MM.1S (cell line): ENCODE results near the gene VAV2.

ENCODE experiments used
- DNase-seq: peaks from one replicate; pipeline ENCODE4 v3.0.0-alpha.2; 2015
- H2AFZ ChIP-seq: fragments of 300-600 bp; sonication (generic); 2 replicates; pipeline ENCODE4 v1.6.0; 2016; ENCODE audit warnings: antibody characterized with exemption, low read length
- H3F3A ChIP-seq: fragments of 300-600 bp; sonication (generic); 2 replicates; pipeline ENCODE4 v1.6.1; 2016; ENCODE audit warnings: mild to moderate bottlenecking, antibody characterized with exemption, low read length, moderate library complexity, mixed read lengths; ENCODE audit not compliant: insufficient read depth
- H3K27ac ChIP-seq: fragments of 300-600 bp; sonication (generic); 2 replicates; pipeline ENCODE4 v1.5.1; 2016; ENCODE audit warnings: mild to moderate bottlenecking, low read length
- H3K27me3 ChIP-seq: fragments of 300-600 bp; sonication (generic); replicated peaks from 2 replicates; pipeline ENCODE4 v1.6.0; 2016; ENCODE audit warnings: low read length; ENCODE audit not compliant: insufficient read depth
- H3K36me3 ChIP-seq: fragments of 300-600 bp; sonication (generic); replicated peaks from 2 replicates; pipeline ENCODE4 v1.6.1; 2016; ENCODE audit warnings: mild to moderate bottlenecking, low read length, mixed read lengths; ENCODE audit not compliant: insufficient read depth
- H3K4me1 ChIP-seq: fragments of 300-600 bp; sonication (generic); 2 replicates; pipeline ENCODE4 v1.6.1; 2016; ENCODE audit warnings: low read length, mixed read lengths
- H3K4me2 ChIP-seq: fragments of 300-600 bp; sonication (generic); 2 replicates; pipeline ENCODE4 v1.6.0; 2016; ENCODE audit warnings: low read depth, low read length
- H3K4me3 ChIP-seq: fragments of 300-600 bp; sonication (generic); 2 replicates; pipeline ENCODE4 v1.5.1; 2016; ENCODE audit warnings: low read length, mixed read lengths
- H3K79me2 ChIP-seq: fragments of 300-600 bp; sonication (generic); 2 replicates; pipeline ENCODE4 v1.6.1; 2016; ENCODE audit warnings: mixed run types, low read length, mixed read lengths
- H3K9ac ChIP-seq: fragments of 300-600 bp; sonication (generic); 2 replicates; pipeline ENCODE4 v1.6.1; 2016; ENCODE audit warnings: low read length, mixed read lengths
- H3K9me2 ChIP-seq: fragments of 300-600 bp; sonication (generic); replicated peaks from 2 replicates; pipeline ENCODE4 v1.6.1; 2016; ENCODE audit warnings: mild to moderate bottlenecking, low read length, mixed read lengths; ENCODE audit not compliant: insufficient read depth
- H3K9me3 ChIP-seq: fragments of 300-600 bp; sonication (generic); replicated peaks from 2 replicates; pipeline ENCODE4 v1.6.1; 2016; ENCODE audit warnings: mild to moderate bottlenecking, low read length, mixed read lengths; ENCODE audit not compliant: insufficient read depth
- H4K20me1 ChIP-seq: fragments of 300-600 bp; sonication (generic); 2 replicates; pipeline ENCODE4 v1.6.1; 2016; ENCODE audit warnings: mild to moderate bottlenecking, low read length, moderate library complexity, mixed read lengths; ENCODE audit not compliant: insufficient read depth
- EZH2 ChIP-seq: fragments of 300-600 bp; sonication (generic); optimal IDR thresholded peaks from 2 replicates; pipeline ENCODE3; 2017; ENCODE audit warnings: low read depth, mild to moderate bottlenecking, antibody characterized with exemption, low read length, mixed read lengths
- EZH2phosphoT487 ChIP-seq: fragments of 300-600 bp; sonication (generic); IDR thresholded peaks from 2 replicates; pipeline ENCODE4 v1.6.1; 2018; ENCODE audit warnings: antibody characterized with exemption, low read length
- TF ChIP-seq, protein P1 (sequence below): fragments of 300-600 bp; sonication (generic); IDR thresholded peaks from 2 replicates; pipeline ENCODE4 v1.5.1; 2016; ENCODE audit warnings: antibody characterized with exemption, low read length, mixed read lengths

VAV2 gene

DNA sequence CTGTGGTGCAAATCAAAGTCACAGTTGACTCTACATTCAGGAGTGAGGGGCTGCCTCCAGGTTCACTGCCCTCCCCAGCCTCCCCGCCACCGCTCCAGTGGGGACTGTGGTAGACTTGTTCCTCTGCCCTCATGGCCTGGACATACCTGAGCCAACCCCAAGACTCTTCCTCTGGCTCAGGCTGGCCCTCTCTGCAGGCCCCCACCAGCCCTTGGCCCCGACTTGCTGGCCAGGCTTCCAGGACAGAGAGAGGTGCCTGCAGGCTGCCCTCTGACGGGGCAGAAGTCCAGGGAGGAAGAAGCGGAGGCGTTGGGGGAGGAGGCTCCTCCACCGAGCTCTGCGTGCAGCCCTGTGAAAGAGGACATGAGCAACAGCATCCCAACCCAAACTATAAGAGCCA, 251.2 kb downstream of the VAV2 start:
- Histone ChIP-seq H3K36me3 (no peaks in the 10 kb centered on the region), H3K79me2 (no peaks in the 10 kb centered on the region), H3K4me2 (no peak overlapping the region), H3F3A (no peaks in the 10 kb centered on the region), H3K4me1 (no peaks in the 10 kb centered on the region), H3K9ac (no peak overlapping the region), H3K9me3 (no peaks in the 10 kb centered on the region), H3K27me3 (peaks cover 85% of the 10 kb centered on the region), H3K27ac (no peak overlapping the region), H3K9me2 (no peaks in the 10 kb centered on the region), H3K4me3 (no peak overlapping the region), H2AFZ (no peak overlapping the region), H4K20me1 (no peaks in the 10 kb centered on the region)
- no peak for DNase-seq
- TF ChIP-seq, protein P1, sequence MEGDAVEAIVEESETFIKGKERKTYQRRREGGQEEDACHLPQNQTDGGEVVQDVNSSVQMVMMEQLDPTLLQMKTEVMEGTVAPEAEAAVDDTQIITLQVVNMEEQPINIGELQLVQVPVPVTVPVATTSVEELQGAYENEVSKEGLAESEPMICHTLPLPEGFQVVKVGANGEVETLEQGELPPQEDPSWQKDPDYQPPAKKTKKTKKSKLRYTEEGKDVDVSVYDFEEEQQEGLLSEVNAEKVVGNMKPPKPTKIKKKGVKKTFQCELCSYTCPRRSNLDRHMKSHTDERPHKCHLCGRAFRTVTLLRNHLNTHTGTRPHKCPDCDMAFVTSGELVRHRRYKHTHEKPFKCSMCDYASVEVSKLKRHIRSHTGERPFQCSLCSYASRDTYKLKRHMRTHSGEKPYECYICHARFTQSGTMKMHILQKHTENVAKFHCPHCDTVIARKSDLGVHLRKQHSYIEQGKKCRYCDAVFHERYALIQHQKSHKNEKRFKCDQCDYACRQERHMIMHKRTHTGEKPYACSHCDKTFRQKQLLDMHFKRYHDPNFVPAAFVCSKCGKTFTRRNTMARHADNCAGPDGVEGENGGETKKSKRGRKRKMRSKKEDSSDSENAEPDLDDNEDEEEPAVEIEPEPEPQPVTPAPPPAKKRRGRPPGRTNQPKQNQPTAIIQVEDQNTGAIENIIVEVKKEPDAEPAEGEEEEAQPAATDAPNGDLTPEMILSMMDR = no peak
- TF ChIP-seq EZH2 = no peak
- no peak for TF ChIP-seq EZH2phosphoT487

DNA sequence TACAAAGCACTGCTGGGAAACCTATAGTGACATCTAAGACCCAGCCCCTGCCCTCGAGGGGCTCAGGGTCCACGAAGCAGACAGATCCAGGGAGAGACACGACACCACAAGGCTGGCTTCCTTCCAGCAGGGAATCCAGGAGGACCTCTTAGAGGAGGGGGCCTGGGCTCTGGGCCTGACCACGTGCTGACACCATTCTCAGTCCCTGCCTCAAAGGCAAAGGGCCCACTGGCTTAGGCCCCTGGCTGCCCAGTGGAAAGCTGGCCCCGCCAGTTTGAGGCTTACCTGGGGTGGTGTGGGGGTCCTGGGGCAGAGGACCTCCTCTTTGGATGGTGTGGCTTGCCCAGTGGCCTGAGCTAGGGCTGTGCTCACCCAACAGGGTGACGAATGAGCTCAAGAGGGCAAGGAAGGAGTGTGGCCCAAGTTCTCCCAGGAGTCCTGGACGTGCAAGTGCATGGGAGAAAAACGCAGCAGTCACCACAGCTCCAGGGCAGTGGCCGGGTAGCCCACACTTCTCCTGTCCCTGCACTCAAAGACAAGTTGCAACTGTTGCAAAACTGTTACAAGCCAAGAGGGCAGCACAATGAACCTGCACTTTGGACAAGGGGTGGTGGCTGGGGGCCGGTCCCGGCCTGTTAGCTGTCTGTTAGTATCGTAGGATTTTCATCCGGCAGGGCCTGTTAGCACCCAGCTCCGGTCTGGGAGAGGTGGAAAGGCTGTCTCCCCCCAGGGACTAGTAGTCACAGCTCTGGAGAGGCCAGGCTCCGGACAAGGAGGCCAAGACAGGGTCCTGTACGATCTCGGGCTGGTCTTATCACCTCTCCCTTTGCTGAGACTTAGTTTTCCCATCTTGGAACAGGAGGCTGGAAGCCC, 252.5 kb downstream of the VAV2 start:
- no peak overlapping the region for H3K27ac ChIP-seq
- no peaks in the 10 kb centered on the region for H3K9me2 ChIP-seq
- DNase-seq = no peak
- H3K4me1 ChIP-seq = no peaks in the 10 kb centered on the region
- TF ChIP-seq EZH2phosphoT487 = no peak
- TF ChIP-seq, protein P1 = no peak
- no peaks in the 10 kb centered on the region for H3K36me3 ChIP-seq
- H4K20me1 ChIP-seq = no peaks in the 10 kb centered on the region
- no peaks in the 10 kb centered on the region for H3K9me3 ChIP-seq
- H3K79me2 ChIP-seq = no peaks in the 10 kb centered on the region
- H3K27me3 ChIP-seq = peaks cover 92% of the 10 kb centered on the region
- no peaks in the 10 kb centered on the region for H3F3A ChIP-seq
- H3K9ac ChIP-seq = no peak overlapping the region
- no peak overlapping the region for H2AFZ ChIP-seq
- H3K4me3 ChIP-seq = no peak overlapping the region
- no peak overlapping the region for H3K4me2 ChIP-seq

- Histone ChIP-seq H4K20me1 (no peaks in the 10 kb centered on the region), H3K4me1 (no peaks in the 10 kb centered on the region), H3K79me2 (no peaks in the 10 kb centered on the region), H3K9me3 (no peaks in the 10 kb centered on the region), H3K9ac (no peak overlapping the region), H3K36me3 (no peaks in the 10 kb centered on the region), H3K27ac (no peak overlapping the region), H3K27me3 (peaks cover 93% of the 10 kb centered on the region), H3F3A (no peaks in the 10 kb centered on the region), H3K4me2 (peak overlapping the region; percentile 63; the same call in 1 of the 2 replicates), H2AFZ (no peak overlapping the region), H3K9me2 (no peaks in the 10 kb centered on the region), H3K4me3 (0 out of 2 replicates have a peak overlapping the region, but pooled peaks have one; percentile 33)
- DNase-seq = no peak
- TF ChIP-seq, protein P1 = no peak
- TF ChIP-seq EZH2 (no peak), EZH2phosphoT487 (no peak)
Measured at GRCh38 chr9:133738640-133739225, 253.4 kb downstream of the VAV2 start.
